Liver (tissue), 3 donors: ENCODE data around the gene SCYGR1.

Experiments
- ATF3 ChIP-seq: IDR thresholded peaks from 2 replicates; pipeline ENCODE4 v1.6.1; 2016; ENCODE audit warnings: antibody characterized with exemption
- CTCF ChIP-seq: fragments of 150-350 bp; IDR thresholded peaks from 2 replicates; pipeline ENCODE4 v1.5.1; 2017; ENCODE audit warnings: improper control_type of control experiment, low read depth, low read length; ENCODE audit not compliant: missing input control
- JUND ChIP-seq, 2 donors: IDR thresholded peaks; 2 replicates each; pipeline ENCODE4 v1.6.1; 2016; ENCODE audit warnings: antibody characterized with exemption in 2 of 2
- REST ChIP-seq: IDR thresholded peaks from 2 replicates; pipeline ENCODE4 v1.6.1; 2016; ENCODE audit warnings: antibody characterized with exemption, mild to moderate bottlenecking
- TAF1 ChIP-seq: conservative IDR thresholded peaks from 2 replicates; pipeline ENCODE4 v1.6.1; 2016; ENCODE audit warnings: antibody characterized with exemption, mild to moderate bottlenecking
- YY1 ChIP-seq: IDR thresholded peaks from 2 replicates; pipeline ENCODE4 v1.6.1; 2016; ENCODE audit warnings: antibody characterized with exemption, mild to moderate bottlenecking
- ZBTB33 ChIP-seq: IDR thresholded peaks from 2 replicates; pipeline ENCODE4 v1.6.1; 2016; ENCODE audit warnings: antibody characterized with exemption
- donor health status: healthy.
- donor health status: healthy.

- no peak for TF ChIP-seq CTCF
- TF ChIP-seq YY1, result no peak
- no peak for TF ChIP-seq REST
- no peak for TF ChIP-seq JUND (IDR thresholded peaks at IDR 0.05)
- no peak for TF ChIP-seq ZBTB33
- TF ChIP-seq TAF1, result no peak
- TF ChIP-seq ATF3, result no peak
These were observed 19.2 kb downstream of the SCYGR1 start for GRCh38 chr2:227368574-227368973.
